Lower leg skin (tissue), 4 donors: ENCODE measurements around the gene AFMID. TPM values are rescaled to one million over a fixed set of nuclear protein-coding genes. Genes with fewer than 3 reads are reported as not detected.

Experiments used
- DNase-seq, 2 donors: peaks; one replicate each; pipeline ENCODE4 v3.0.0-alpha.2; 2019; ENCODE audit warnings: low spot score in 2 of 2
- H3K4me3 ChIP-seq: fragments of 200-600 bp; sonication (generic); 2 replicates; pipeline ENCODE4 v1.5.1; 2017; ENCODE audit warnings: mild to moderate bottlenecking, low read depth; ENCODE audit not compliant: poor library complexity, severe bottlenecking
- POLR2A ChIP-seq, 2 donors: fragments of 450-650 bp; IDR thresholded peaks; one replicate each; pipeline ENCODE4 v1.6.1; 2016 to 2017; ENCODE audit warnings: antibody characterized with exemption in 2 of 2, mild to moderate bottlenecking in 1 of 2, moderate library complexity in 1 of 2
- WGBS, 2 donors: methylation state at CpG; one replicate each; pipeline ENCODE4 v1.1.5; 2018; 5-methylcytosine and 5-hydroxymethylcytosine counted together
- intact Hi-C: fragments of 100-400 bp; cut with DNase I; formaldehyde crosslinking; loops from one replicate; pipeline ENCODE4 v1.15.0; 2023; ENCODE audit warnings: low total_unique reads
- total RNA-seq, 4 donors: library from RNA; depleted of rRNA; stranded (reverse); fragments of >200 nt; gene quantifications; one replicate each; pipeline ENCODE4 v1.1.0, GENCODE V29; 2016
- TF ChIP-seq, protein P1 (sequence below), 3 donors: fragments of 450-650 bp; IDR thresholded peaks; one replicate each; pipeline ENCODE4 v1.5.1; 2016; ENCODE audit warnings: antibody characterized with exemption in 3 of 3, mild to moderate bottlenecking in 3 of 3, moderate library complexity in 2 of 3

AFMID gene
- total RNA-seq, 4 donors from 2014 or later = 41.4 to 77.7 (median 59.7) TPM

DNA sequence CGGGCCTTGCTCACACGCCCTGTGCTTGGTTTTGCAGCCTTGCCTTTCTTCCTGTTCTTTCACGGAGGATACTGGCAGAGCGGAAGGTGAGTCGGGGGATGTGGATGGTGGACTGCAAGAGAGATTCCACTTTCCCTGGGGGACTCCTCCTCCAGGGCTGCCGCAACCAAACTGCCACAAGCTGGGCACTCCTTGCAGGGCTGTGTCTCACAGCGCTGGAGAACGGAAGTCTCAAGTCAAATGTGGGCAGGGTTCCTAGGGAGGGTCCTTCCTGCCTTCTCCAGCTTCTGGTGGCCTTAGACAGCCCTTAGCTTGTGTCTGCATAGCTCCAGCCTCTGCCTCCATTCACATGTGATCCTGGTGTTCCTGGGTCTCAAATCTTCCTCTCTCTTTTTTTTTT, 15.5 kb downstream of the AFMID start:
- no peak for DNase-seq
- intact Hi-C loops = no loop called here
- WGBS, 2 donors = 90 to 97% methylated on average over 8 of the region's 8 CpGs
- H3K4me3 ChIP-seq = no peak overlapping the region
- TF ChIP-seq, protein P1, sequence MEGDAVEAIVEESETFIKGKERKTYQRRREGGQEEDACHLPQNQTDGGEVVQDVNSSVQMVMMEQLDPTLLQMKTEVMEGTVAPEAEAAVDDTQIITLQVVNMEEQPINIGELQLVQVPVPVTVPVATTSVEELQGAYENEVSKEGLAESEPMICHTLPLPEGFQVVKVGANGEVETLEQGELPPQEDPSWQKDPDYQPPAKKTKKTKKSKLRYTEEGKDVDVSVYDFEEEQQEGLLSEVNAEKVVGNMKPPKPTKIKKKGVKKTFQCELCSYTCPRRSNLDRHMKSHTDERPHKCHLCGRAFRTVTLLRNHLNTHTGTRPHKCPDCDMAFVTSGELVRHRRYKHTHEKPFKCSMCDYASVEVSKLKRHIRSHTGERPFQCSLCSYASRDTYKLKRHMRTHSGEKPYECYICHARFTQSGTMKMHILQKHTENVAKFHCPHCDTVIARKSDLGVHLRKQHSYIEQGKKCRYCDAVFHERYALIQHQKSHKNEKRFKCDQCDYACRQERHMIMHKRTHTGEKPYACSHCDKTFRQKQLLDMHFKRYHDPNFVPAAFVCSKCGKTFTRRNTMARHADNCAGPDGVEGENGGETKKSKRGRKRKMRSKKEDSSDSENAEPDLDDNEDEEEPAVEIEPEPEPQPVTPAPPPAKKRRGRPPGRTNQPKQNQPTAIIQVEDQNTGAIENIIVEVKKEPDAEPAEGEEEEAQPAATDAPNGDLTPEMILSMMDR (IDR thresholded peaks at IDR 0.05) = no peak
- TF ChIP-seq POLR2A (IDR thresholded peaks at IDR 0.05) = no peak

DNA sequence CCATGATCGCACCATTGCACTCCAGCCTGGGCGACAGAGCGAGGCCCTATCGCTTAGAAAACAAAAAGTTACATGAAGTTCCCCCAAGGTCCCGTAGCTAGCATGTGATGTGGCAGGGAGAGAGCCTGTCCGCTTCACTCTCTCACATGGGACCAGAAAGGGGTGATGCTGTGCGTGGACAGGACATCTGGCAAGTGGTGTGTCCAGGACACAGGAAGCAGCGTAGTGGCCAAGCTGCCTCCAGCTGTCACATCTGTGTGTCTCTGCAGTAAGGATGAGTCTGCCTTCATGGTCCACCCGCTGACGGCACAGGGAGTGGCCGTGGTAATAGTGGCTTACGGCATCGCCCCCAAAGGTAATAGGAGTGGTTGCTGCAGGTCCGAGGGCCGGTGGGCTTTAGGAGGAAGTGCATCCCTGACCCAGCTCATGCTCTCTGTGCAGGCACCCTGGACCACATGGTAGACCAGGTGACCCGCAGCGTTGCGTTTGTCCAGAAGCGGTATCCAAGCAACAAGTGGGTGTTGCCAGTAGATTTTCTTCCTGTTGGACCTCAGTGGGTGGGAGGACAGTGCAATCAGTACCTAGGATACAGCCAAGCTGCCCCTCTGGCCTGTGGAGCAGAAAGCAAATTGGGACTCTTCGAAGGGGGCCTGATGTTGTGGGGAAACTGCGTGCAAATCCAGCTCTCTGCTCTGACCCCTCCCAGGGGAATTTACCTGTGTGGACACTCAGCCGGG, 17.4 kb downstream of the AFMID start:
- TF ChIP-seq POLR2A (IDR thresholded peaks at IDR 0.05) = no peak
- TF ChIP-seq, protein P1 (IDR thresholded peaks at IDR 0.05) = no peak
- intact Hi-C loops = no loop called here
- no peak overlapping the region for H3K4me3 ChIP-seq
- DNase-seq = no peak
- 91 to 93% methylated on average over 20 to 22 of the region's 22 CpGs for WGBS, 2 donors

DNA sequence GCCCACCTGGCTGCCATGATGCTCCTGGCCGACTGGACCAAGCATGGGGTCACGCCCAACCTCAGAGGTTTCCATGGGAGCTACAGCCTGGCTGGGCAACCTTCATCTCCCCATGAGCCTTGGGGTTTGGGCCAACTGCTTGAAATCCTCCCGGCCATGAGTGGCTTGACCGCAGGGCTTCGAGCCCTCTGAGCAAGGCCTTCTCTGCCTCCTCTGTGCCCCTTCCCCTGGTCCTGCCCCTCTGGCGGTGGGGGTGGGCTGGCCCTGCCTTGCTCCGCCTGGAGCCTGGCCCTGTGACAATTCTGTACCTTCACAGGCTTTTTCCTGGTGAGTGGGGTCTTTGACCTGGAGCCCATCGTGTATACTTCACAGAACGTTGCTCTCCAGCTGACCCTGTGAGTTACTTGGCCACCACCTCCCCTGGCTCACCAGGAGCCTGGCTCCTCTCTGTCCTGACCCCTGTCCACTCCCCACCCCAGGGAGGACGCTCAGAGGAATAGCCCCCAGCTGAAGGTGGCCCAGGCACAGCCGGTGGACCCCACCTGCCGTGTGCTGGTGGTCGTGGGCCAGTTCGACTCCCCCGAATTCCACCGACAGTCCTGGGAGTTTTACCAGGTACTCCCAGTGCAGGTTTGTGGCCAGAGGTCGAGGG, 18.1 kb downstream of the AFMID start:
- intact Hi-C loops = no loop called here
- no peak overlapping the region for H3K4me3 ChIP-seq
- TF ChIP-seq, protein P1 (IDR thresholded peaks at IDR 0.05) = no peak
- no peak for TF ChIP-seq POLR2A (IDR thresholded peaks at IDR 0.05)
- DNase-seq = no peak
- WGBS, 2 donors = 89 to 91% methylated on average over 17 of the region's 17 CpGs

DNA sequence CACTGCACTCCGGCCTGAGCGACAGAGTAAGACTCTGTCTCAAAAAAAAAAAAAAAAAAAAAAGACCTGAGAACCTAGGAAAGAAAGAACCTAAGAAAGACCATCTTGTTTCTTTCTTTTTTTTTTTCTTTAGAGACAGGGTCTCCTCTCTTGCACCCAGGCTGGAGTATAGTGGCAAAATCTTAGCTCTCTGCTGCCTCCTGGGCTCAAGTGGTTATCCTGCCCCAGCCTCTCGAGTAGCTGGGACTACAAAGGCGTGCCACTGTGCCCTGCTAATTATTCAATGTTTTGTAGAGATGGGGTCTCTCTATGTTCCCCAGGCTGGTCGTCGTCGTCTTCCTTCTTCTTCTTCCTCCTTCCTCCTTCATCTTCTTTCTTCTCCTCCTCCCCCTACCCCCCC, 19.1 kb downstream of the AFMID start:
- WGBS, 2 donors = 79 to 82% methylated on average over 7 of the region's 7 CpGs
- intact Hi-C loops = no loop called here
- TF ChIP-seq, protein P1 (IDR thresholded peaks at IDR 0.05) = no peak
- TF ChIP-seq POLR2A (IDR thresholded peaks at IDR 0.05) = no peak
- no peak overlapping the region for H3K4me3 ChIP-seq
- no peak for DNase-seq

DNA sequence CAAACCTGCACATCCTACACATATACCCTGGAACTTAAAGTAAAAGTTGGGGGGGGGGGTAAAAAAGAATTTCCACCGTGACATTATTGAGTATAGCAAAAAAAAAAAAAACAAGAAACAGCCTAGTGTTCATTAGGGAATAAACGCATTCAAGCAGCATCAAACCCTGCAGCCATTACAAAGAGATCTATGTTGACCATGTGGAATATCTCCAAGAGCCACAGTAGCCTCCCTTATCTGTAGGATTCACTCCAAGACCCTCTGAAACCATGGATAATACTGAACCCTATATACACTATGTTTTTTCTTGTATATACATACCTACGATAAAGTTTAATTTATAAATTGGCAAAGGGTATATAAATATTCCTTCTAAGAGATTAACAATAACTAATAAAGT, 21.3 kb downstream of the AFMID start:
- no peak for DNase-seq

More for the DNA sequence above, 21.3 kb downstream of the AFMID start:
- TF ChIP-seq POLR2A (IDR thresholded peaks at IDR 0.05) = no peak
- TF ChIP-seq, protein P1 (IDR thresholded peaks at IDR 0.05) = no peak
- intact Hi-C loops = no loop called here
- 71 to 74% methylated on average over 3 of the region's 3 CpGs for WGBS, 2 donors
- H3K4me3 ChIP-seq = no peak overlapping the region
